RWPE2 (cell line): Measurements from ENCODE around the gene WRAP53.
A peak's percentile ranks its signal among the peaks of the same experiment; 100 is the strongest.

Source experiments
- ATAC-seq: fragments of 200-7000 bp; cut with Tn5 transposase; 3 replicates; pipeline ENCODE4 v1.9.1; 2021; ENCODE audit warnings: low read depth
- DNase-seq: peaks from one replicate; pipeline ENCODE4 v3.0.0-alpha.2; 2020; ENCODE audit warnings: low spot score
- H3K27ac ChIP-seq: fragments of 450-650 bp; 2 replicates; pipeline ENCODE4 v1.5.1; 2017; ENCODE audit warnings: mild to moderate bottlenecking; ENCODE audit not compliant: poor library complexity, severe bottlenecking
- H3K27me3 ChIP-seq: fragments of 250-450 bp; sonication (Bioruptor Pico); 2 replicates; pipeline ENCODE4 v1.5.1; 2021; ENCODE audit warnings: mild to moderate bottlenecking, moderate library complexity; ENCODE audit not compliant: insufficient read depth, poor library complexity, severe bottlenecking
- H3K36me3 ChIP-seq: fragments of 250-450 bp; sonication (Bioruptor Pico); 2 replicates; pipeline ENCODE4 v1.5.1; 2020; ENCODE audit warnings: low read depth, mild to moderate bottlenecking, moderate library complexity
- H3K4me1 ChIP-seq: fragments of 250-450 bp; sonication (Bioruptor Pico); 2 replicates; pipeline ENCODE4 v1.5.1; 2021; ENCODE audit warnings: mild to moderate bottlenecking, moderate library complexity; ENCODE audit not compliant: insufficient read depth, poor library complexity, severe bottlenecking
- H3K4me3 ChIP-seq: fragments of 250-450 bp; sonication (Bioruptor Pico); 2 replicates; pipeline ENCODE4 v1.5.1; 2021; ENCODE audit warnings: mild to moderate bottlenecking, moderate library complexity; ENCODE audit not compliant: severe bottlenecking
- H3K9me3 ChIP-seq: fragments of 250-450 bp; sonication (Bioruptor Pico); 2 replicates; pipeline ENCODE4 v1.5.1; 2021; ENCODE audit warnings: mild to moderate bottlenecking, moderate library complexity; ENCODE audit not compliant: severe bottlenecking
- TF ChIP-seq, protein P1 (sequence below): fragments of 450-650 bp; IDR thresholded peaks from one replicate; pipeline ENCODE4 v1.5.1; 2017; ENCODE audit warnings: mild to moderate bottlenecking, moderate library complexity; ENCODE audit not compliant: poor library complexity, severe bottlenecking

Gene WRAP53

DNA sequence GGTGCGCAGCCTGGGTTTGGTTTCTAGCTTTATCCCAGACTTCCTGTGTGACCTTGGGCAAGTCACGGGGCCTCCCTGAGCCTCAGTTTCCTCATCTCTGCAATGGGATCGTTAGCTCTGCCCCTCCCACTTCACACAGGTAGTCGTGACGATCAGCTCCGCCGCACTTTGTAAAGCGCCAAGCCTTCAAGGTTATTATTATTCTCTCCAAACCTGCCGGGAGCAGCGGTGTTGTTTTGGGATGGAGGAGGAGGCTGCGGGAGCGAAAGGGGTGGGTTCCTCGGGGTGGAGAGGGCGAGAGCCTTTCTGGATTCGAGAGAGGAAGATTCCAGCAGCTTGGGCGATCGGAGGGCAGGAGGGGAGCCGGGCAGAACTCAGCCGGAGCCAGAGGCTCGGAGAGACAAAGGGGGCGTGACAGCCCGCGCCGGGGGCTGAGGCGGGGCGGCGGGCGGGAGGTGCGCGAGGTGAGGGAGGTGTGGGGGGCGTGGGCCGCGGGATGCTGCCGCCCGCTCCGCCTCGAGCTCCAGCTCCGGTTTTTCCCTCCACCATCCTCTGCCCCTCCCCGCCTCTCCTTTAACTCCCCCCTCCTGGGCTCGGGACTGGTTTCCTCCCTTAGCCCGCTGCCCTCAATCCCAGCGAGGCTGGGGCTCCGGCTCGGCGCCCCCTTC lies 16.5 kb downstream of the WRAP53 start, which contains the start of gene EFNB3:
Gene EFNB3, plus strand, starts transcription at position 602 of the 668 bp plus-strand sequence. CDS start 397 bp downstream, outside the sequence.
- no peaks in the 10 kb centered on the region for H3K9me3 ChIP-seq
- ATAC-seq = peak; percentile 47; the same call in 2 of the 3 replicates
- no peak within 1 kb of the TSS for H3K27ac ChIP-seq
- TF ChIP-seq, protein P1, sequence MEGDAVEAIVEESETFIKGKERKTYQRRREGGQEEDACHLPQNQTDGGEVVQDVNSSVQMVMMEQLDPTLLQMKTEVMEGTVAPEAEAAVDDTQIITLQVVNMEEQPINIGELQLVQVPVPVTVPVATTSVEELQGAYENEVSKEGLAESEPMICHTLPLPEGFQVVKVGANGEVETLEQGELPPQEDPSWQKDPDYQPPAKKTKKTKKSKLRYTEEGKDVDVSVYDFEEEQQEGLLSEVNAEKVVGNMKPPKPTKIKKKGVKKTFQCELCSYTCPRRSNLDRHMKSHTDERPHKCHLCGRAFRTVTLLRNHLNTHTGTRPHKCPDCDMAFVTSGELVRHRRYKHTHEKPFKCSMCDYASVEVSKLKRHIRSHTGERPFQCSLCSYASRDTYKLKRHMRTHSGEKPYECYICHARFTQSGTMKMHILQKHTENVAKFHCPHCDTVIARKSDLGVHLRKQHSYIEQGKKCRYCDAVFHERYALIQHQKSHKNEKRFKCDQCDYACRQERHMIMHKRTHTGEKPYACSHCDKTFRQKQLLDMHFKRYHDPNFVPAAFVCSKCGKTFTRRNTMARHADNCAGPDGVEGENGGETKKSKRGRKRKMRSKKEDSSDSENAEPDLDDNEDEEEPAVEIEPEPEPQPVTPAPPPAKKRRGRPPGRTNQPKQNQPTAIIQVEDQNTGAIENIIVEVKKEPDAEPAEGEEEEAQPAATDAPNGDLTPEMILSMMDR = no peak
- DNase-seq = no peak
- no peaks in the 10 kb centered on the region for H3K4me1 ChIP-seq
- H3K4me3 ChIP-seq = peak within 1 kb of the TSS; percentile 9
- peaks cover 37% of the 10 kb centered on the region for H3K27me3 ChIP-seq
- peaks cover 15% of the 10 kb centered on the region; the same call in 1 of the 2 replicates for H3K36me3 ChIP-seq

DNA sequence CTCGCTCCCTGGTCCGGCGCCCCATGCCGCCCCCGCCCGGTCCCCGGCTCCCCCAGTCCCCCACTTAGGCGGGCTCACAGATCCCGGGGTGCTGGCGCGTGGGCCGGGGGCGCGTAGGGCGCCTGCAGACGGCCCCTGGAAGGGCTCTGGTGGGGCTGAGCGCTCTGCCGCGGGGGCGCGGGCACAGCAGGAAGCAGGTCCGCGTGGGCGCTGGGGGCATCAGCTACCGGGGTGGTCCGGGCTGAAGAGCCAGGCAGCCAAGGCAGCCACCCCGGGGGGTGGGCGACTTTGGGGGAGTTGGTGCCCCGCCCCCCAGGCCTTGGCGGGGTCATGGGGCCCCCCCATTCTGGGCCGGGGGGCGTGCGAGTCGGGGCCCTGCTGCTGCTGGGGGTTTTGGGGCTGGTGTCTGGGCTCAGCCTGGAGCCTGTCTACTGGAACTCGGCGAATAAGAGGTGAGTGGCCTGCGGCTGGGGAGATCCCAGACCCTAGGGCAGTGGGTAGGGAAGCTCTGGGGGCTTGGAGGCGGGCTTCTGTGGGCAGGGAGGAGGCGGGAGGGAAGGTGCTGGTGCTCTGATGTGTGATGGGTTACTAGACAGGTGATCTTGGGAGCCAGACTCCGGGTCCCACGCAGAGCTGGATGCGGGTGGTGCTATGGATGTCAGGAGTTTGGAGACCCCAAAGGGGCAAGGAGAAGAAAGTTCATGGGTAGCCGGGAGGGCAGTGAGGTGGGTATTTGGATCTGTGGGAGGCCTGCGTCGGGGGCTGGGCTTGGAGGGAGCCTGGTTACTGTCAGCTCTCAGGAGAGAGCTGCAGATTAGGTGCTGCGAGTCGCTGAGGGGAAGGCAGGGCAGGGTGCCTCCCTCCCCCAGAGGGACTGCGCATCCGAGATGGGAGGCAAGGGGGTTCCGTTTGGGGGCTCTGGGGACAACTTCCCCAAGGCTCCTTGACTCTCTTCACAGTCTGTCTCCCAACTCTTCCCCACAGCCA lies 17.3 kb downstream of the WRAP53 start:
- ATAC-seq = peak; percentile 6; the same call in 1 of the 3 replicates
- H3K27me3 ChIP-seq = peaks cover 37% of the 10 kb centered on the region
- no peak overlapping the region for H3K27ac ChIP-seq
- H3K4me3 ChIP-seq = peak overlapping the region; percentile 9
- no peaks in the 10 kb centered on the region for H3K4me1 ChIP-seq
- peaks cover 14% of the 10 kb centered on the region; the same call in 1 of the 2 replicates for H3K36me3 ChIP-seq
- DNase-seq = no peak
- TF ChIP-seq, protein P1 = no peak
- no peaks in the 10 kb centered on the region for H3K9me3 ChIP-seq

DNA sequence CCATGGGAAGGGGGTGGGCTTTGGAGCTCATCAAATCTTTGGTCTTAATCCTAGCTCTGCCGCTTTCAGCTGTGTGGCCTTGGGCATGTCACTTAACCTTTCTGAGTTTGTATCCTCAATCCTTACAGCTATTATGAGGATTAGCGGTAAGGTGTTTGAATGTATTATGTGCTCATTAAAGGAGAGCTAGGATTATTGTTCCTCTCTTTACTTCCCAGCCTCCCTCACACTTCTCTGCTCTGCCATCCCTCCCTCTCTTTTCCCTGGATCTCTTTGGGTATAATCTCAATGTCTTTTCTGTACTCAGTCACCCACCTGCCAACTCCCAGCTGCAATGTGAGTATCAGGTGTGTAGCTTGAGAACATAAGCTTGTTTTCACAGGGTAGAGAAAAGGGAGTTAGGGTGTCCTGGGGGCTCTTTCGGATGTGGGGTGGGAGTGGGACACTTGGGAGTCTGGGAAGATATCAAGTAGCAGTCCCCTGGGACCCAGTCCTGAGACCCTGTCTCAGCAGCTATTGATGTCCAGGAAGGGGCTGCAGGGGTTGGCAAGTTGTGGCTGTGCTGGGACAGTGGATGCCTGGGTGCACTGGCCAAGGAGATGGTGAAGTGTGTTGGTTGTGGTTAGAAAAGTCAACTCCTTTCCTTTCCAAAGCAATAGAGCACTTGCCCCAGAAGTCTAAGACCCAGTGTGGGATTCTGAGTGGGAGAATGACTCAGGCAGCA lies 18.5 kb downstream of the WRAP53 start:
- DNase-seq (no peak), ATAC-seq (no peak)
- Histone ChIP-seq H3K27ac (no peak overlapping the region), H3K4me1 (no peaks in the 10 kb centered on the region), H3K27me3 (peaks cover 37% of the 10 kb centered on the region), H3K9me3 (no peaks in the 10 kb centered on the region), H3K36me3 (0 out of 2 replicates have a peak, but pooled peaks cover 3% of the 10 kb centered on the region), H3K4me3 (no peak overlapping the region)
- TF ChIP-seq, protein P1 = no peak

DNA sequence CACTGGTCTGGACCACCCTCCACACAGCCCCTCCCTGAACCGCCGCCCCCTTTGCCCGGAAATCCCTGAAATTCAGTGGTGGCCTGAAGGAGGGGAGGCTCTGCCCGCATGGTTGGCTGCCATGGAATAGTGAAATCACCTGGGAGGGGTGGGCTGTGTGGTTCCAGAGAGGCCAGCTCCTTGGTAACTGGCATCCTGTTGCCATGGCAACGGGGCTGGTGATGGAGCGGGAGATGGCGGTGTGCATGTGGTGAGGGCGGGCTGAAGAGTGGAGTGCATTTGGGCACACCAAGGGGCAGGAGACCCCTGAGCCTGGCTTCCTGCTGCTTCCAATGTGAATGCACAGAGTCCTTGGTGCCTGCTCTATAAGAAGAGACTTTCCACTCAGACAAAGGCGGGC lies 19.2 kb downstream of the WRAP53 start:
- ATAC-seq = no peak
- H3K4me3 ChIP-seq = no peak overlapping the region
- DNase-seq = no peak
- TF ChIP-seq, protein P1 = no peak
- H3K27me3 ChIP-seq = peaks cover 37% of the 10 kb centered on the region
- no peaks in the 10 kb centered on the region for H3K4me1 ChIP-seq
- H3K9me3 ChIP-seq = no peaks in the 10 kb centered on the region
- no peak overlapping the region for H3K27ac ChIP-seq
- H3K36me3 ChIP-seq = no peaks in the 10 kb centered on the region
